ENCODE measurements around the gene ADAM15. TPM values are rescaled to one million over a fixed set of nuclear protein-coding genes. Genes with fewer than 3 reads are reported as not detected.

Gene ADAM15
- total RNA-seq, 4 donors from 2014 or later: 51.3 to 75.5 (median 65.6) TPM

DNA sequence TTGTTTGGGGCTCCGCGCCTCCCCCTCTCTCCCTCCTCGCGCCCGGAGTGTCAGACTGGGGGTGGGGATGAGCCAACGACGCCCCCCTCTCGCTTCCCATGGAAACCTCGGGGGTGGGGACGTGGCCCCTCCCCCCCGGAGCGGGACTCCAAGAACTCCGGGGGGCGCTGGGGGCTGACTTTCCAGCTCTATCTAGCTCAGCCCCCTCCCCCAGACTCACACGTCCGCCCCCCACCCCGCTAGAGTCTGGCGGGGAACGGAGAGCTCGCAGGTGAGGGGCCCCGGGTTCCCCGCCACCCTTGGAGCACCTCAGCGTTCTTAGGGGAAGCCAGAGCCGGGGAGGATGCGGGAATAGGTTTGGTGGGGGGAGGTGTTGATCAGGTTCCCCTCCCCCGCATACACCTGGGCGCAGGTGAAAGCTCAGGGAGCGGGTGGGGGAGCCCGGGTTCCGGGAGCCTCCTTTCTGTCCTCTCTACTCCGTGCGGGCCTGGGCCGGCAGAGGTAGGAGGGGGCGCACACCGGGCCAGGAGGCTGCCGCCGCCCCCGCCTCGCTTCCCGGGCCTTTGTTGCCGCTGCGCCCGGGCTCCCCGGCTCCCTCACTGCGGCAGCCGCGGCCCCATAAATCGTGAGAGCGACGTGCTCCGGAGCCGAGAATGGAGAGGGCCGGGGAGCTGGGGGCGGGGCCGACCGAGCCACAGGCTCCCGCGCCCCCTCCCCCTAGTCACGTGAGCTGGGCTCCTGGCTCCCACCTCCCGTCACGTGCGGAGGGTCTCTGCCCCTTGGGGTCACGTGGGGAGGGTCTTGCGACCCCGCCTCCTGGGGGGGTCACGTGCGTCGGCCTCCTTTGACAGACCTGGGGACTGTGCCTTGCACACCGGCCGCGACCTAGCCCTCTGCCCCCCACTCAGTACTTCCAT is 29.5 kb downstream of the ADAM15 start:
- intact Hi-C loops (cut with DNase I): loop anchor here (5.0 kb wide), 1 partner anchor 33 kb away; no protein-coding TSS in a partner anchor
- 0 to 2% methylated on average over 15 to 25 of the region's 71 CpGs for WGBS, 2 donors
- Histone ChIP-seq H3K4me1 (peaks cover 42 to 55% of the 10 kb centered on the region in 2 donors), H3K27ac (no peak overlapping the region), H3K4me3 (replicated peaks in 1 of 3) (peak overlapping the region in 1 of 3 donors; percentile 18), H3K27me3 (peaks cover 42% of the 10 kb centered on the region), H3K9me3 (no peaks in the 10 kb centered on the region), H3K36me3 (no peaks in the 10 kb centered on the region)
- TF ChIP-seq POLR2A (IDR thresholded peaks at IDR 0.05): no peak
- TF ChIP-seq, protein P1, sequence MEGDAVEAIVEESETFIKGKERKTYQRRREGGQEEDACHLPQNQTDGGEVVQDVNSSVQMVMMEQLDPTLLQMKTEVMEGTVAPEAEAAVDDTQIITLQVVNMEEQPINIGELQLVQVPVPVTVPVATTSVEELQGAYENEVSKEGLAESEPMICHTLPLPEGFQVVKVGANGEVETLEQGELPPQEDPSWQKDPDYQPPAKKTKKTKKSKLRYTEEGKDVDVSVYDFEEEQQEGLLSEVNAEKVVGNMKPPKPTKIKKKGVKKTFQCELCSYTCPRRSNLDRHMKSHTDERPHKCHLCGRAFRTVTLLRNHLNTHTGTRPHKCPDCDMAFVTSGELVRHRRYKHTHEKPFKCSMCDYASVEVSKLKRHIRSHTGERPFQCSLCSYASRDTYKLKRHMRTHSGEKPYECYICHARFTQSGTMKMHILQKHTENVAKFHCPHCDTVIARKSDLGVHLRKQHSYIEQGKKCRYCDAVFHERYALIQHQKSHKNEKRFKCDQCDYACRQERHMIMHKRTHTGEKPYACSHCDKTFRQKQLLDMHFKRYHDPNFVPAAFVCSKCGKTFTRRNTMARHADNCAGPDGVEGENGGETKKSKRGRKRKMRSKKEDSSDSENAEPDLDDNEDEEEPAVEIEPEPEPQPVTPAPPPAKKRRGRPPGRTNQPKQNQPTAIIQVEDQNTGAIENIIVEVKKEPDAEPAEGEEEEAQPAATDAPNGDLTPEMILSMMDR (IDR thresholded peaks at IDR 0.05): no peak
- DNase-seq: no peak

DNA sequence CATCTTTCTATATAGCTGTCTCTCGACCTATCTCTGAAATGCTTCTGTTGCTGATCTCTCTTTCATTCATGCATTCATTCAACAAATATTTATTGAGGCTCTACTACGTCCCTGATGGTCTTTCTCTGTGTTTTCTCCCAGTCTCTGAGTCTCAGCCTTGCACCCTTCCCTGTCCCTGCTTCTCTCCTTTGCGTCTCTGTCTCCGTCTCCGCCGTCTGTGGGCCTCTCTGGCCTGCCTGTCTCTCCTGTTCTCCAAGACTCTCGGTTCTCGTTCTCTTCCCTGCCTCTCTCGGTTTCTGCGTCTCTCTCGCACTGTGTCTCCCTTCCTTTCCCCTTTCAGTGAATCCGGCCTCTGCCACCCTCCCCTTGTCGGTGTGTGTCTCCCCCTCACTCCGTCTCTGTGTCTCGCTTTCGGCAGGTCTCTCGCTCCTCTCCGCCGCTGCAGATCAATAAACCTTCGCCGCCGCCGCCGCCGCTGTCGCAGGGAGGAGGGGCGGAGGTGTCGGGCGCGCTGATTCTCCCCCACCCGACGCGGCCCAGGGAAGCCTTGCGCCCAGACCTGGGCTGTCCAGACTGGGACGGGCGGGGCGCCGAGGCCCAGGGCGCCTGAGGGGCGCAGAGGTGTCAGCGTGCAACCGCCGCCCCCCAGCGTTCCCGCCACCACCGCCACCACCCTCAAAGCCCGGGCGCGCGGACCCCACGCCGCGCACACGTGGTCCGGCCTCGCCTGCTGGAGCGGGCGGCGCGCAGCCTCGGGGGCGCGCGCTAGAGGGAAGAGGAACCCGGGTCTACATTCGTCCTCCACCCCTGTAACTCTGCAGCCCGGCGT is 30.6 kb downstream of the ADAM15 start:
- TF ChIP-seq, protein P1 (IDR thresholded peaks at IDR 0.05): no peak
- TF ChIP-seq POLR2A (IDR thresholded peaks at IDR 0.05): no peak
- Histone ChIP-seq H3K4me3 (replicated peaks in 1 of 3) (peak overlapping the region in 1 of 3 donors; percentile 7), H3K27me3 (peaks cover 42% of the 10 kb centered on the region), H3K27ac (no peak overlapping the region), H3K4me1 (peaks cover 50 to 66% of the 10 kb centered on the region in 2 donors), H3K9me3 (no peaks in the 10 kb centered on the region), H3K36me3 (no peaks in the 10 kb centered on the region)
- no peak for DNase-seq
- WGBS, 2 donors: 5 to 10% methylated on average over 23 to 33 of the region's 68 CpGs
- intact Hi-C loops (cut with DNase I): loop anchor here (5.0 kb wide), 1 partner anchor 34 kb away; no protein-coding TSS in a partner anchor

DNA sequence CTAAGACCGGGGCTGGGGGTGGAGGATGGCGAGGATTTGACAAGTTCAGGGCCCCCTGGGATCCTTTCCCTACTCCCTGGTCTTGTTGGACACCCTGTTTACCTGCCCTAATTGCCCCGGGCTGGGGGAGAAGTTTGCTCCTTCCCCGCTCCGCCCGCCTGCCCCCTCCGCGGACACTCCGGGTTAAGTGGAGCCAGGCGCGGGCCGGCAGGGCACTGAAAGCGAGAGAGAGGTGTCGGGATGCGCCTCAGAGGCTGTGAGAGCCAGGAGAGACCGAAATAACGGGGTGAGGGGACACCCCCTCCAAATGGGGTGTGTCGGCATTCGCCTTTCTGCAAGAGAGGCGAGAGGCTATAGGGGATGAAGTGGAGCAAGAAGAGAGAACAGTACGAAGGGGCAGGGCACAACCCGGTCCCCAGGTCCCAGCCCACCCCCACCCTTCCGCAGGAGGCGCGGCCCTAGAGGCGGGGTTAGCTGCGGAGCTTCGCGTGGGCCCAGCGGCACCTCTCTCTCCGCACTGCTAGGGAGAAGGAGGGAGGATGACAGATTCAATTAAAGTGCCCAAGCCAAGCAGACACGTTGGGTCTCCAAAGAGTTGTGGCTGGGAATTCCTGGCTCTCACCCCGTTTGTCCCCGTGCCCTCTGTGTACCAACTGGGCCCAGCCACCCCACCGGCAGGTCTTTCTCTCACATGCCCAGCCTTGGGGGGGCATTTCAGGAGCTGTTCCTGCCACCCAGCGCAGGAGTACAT is 31.4 kb downstream of the ADAM15 start:
- Histone ChIP-seq H3K27me3 (peaks cover 42% of the 10 kb centered on the region), H3K36me3 (no peaks in the 10 kb centered on the region), H3K27ac (no peak overlapping the region), H3K4me3 (replicated peaks in 1 of 3) (peak overlapping the region in 1 of 3 donors; percentile 7), H3K9me3 (no peaks in the 10 kb centered on the region), H3K4me1 (peaks cover 50 to 74% of the 10 kb centered on the region in 2 donors)
- no peak for DNase-seq
- 2 to 3% methylated on average over 34 to 36 of the region's 36 CpGs for WGBS, 2 donors
- intact Hi-C loops (cut with DNase I): loop anchor here (5.0 kb wide), 1 partner anchor 35 kb away; no protein-coding TSS in a partner anchor
- TF ChIP-seq, protein P1 (IDR thresholded peaks at IDR 0.05): no peak
- no peak for TF ChIP-seq POLR2A (IDR thresholded peaks at IDR 0.05)

DNA sequence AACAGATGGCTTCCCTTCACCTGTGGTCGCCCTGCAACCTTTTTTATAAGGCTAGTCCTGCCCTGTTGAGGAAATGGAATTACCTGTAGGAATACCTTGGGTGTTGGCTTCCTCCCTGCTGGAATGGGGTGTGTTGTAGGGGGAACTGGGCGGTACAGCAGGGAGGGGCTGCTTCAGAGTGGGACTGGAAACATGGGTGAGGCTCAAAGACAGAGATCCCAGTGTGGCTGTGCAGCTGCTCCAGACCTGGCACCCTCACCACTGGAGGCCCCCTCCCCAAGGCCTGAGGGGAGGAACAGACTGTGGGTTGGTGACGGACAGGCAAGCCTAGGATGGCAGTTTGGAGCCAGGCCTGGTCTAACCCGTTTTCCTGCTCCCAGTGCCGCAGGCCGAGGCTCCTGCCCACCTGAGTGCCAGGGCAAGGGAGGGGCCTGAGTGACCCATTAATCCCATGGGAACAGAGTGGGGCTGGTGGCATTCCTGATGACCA is 32.0 kb downstream of the ADAM15 start:
- no peak for TF ChIP-seq POLR2A (IDR thresholded peaks at IDR 0.05)
- TF ChIP-seq, protein P1 (IDR thresholded peaks at IDR 0.05): no peak
- intact Hi-C loops (cut with DNase I): loop anchor here (5.0 kb wide), 1 partner anchor 36 kb away; no protein-coding TSS in a partner anchor
- no peaks in the 10 kb centered on the region for H3K36me3 ChIP-seq
- no peak for DNase-seq
- H3K4me3 ChIP-seq (replicated peaks in 1 of 3): no peak overlapping the region
- no peak overlapping the region for H3K27ac ChIP-seq
- WGBS, 2 donors: 66% methylated on average over 3 to 6 of the region's 6 CpGs
- peaks cover 50 to 75% of the 10 kb centered on the region in 2 donors for H3K4me1 ChIP-seq
- H3K9me3 ChIP-seq: no peaks in the 10 kb centered on the region
- H3K27me3 ChIP-seq: peaks cover 42% of the 10 kb centered on the region
